ENCODE data around the gene WDR91.

The WDR91 gene

GRCh38 chr7:135197906-135198655 is 13.2 kb downstream of the WDR91 start:
- no peak for DNase-seq (ENCODE audit: low read depth)

- no peak for DNase-seq (ENCODE audit: low read depth)
These were observed 14.0 kb downstream of the WDR91 start for GRCh38 chr7:135197343-135197742.

DNA sequence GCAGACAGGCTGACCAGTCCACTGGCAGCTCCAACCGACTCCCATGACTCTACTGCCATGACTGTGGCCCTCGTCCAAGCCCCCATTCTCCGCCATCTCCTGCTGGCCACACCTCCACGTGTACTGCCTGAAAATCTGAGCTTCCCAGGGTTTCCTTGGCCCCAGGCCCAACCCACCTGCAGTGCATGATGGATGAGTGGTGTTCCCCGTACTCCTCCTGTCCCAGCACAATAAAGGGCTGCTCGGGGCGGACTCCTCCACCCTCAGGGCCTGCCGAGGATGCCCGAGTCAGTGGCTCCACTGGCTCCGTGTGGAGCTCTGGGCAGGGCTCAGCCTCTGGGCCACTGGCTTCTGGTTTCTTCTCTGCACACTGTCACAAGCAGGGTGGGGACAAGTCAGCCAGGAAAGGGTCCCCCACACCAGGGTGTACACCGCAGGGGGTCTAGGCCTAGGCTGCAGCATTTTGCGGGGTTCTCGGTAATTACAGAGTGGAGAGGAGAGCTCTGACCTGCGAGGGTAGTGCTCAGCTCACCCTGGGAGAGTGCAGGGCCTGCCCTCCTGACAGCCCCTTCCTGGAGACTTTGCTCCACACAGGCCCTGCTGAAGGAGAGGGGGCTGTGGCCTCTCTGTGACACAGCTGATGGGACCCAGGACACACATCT is 15.2 kb downstream of the WDR91 start:
- DNase-seq (ENCODE audit: low read depth): no peak

DNA sequence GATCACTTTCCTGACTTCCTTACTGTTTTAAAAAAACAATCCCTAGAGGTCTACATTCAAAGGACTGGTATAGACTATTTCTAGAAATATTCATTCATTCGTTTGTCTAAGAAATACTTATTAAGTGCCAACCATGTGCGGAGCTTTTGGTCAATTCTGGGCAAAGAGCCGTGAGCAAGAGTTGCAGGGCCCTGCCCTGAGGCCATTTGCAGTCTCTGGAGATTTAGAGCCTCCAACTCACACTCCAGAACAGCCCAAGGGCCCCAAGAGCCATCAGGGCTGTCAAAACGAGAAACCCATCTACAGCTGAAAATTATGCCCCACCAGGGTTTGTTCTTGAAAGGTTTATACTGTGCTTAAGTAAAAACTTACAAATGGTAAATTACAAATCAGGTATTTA is 16.2 kb downstream of the WDR91 start:
- DNase-seq (ENCODE audit: low read depth): no peak

GRCh38 chr7:135194494-135195095 is 16.7 kb downstream of the WDR91 start:
- no peak for DNase-seq (ENCODE audit: low read depth)

DNA sequence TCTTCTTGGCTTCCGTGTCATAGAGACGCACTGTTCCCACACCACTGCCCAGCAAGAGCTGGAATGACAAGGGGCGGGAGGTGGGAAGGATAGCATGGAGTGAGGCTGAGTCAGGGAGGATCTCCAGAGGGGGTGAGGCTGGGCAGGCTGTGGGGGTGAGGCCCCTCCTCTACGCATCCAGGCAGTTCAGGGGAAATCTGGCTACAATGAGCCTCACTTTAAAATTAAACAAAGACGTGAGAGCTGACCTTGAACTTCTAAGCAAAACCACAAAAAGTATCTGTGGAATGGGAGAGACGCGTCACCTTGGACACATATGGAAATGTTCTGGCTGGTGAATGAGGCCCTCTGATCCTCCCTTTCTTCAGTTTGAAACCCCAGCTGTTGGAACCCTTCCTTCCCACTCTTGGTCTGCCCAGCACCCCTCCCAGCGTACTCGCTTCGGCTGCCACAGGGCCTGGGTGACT is 17.7 kb downstream of the WDR91 start:
- no peak for DNase-seq (ENCODE audit: low read depth)

GRCh38 chr7:135192914-135193536 is 18.3 kb downstream of the WDR91 start:
- DNase-seq (ENCODE audit: low read depth): no peak

- no peak for DNase-seq (ENCODE audit: low read depth)
These were observed 20.6 kb downstream of the WDR91 start for GRCh38 chr7:135190703-135191102.

GRCh38 chr7:135189961-135190360 is 21.4 kb downstream of the WDR91 start:
- no peak for DNase-seq (ENCODE audit: low read depth)

- no peak for DNase-seq (ENCODE audit: low read depth)
These were observed 22.1 kb downstream of the WDR91 start for GRCh38 chr7:135189221-135189662.

DNA sequence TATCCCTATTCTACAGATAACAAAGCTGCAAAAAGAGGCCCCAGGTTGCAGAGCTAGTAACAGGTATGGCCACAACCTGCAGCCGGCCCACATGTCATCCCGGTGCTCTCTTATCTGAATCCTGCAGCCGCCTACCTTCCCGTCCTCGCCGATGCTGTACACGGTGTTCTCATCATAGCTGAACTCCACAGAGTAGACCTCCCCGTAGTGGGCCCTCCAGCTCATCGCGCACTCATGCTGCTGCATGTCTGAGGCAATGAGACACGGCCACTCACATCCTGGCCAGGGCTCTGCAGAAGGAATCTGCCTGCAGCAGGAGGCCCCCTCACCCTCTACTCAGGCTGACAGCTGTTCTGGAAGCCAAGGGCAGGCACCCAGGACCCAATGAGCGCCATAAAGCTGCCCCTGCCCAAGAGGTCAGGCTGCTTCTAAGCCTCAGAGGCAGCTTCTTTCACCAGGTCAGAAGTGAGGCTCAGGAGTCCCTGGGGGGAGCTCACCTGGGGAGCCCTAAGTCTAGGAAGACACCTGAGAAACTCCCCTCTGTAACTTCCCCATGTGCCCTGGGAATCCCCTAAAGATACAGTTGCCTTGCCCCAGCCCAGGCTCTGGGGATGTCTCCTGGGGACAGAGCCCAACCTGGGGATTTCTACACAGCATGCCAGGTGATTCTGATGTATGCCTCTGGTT is 22.9 kb downstream of the WDR91 start:
- DNase-seq (ENCODE audit: low read depth): no peak

DNA sequence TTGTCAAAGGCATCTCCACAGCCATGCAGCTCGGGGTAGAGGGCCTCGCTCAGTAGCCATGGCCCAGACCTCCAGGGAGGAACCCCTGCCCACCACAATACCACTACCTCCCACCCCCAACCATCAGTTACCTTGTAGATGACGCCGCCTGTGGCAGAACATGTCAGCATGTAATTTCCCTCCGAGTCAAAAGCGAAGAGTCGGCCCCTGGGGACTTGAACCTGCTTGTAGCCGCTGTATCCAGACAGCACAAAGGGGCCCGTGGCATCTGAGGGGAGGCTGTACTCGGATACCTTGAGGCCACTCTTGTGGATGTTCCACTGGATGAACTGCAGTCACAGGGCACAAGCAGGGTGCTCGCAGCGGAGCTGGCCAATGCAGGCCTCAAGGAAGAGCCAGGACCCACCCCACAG is 24.5 kb downstream of the WDR91 start:
- DNase-seq (ENCODE audit: low read depth): no peak

DNA sequence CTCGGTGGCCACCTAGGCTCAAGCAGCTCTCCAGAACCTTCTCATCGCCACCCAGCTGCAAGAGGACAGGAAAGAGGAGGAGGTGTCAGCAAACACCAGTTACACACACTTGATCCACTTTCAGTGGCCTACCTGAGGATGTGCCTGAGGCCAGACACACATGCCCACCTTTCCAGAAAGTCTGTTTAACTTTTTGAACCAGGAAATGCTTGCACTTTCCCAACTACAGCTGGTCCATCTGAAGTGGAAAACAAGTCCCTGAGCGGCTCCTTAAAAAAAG is 25.1 kb downstream of the WDR91 start:
- DNase-seq (ENCODE audit: low read depth): no peak

- DNase-seq (ENCODE audit: low read depth): no peak
These were observed 25.7 kb downstream of the WDR91 start for GRCh38 chr7:135185471-135186260.

DNA sequence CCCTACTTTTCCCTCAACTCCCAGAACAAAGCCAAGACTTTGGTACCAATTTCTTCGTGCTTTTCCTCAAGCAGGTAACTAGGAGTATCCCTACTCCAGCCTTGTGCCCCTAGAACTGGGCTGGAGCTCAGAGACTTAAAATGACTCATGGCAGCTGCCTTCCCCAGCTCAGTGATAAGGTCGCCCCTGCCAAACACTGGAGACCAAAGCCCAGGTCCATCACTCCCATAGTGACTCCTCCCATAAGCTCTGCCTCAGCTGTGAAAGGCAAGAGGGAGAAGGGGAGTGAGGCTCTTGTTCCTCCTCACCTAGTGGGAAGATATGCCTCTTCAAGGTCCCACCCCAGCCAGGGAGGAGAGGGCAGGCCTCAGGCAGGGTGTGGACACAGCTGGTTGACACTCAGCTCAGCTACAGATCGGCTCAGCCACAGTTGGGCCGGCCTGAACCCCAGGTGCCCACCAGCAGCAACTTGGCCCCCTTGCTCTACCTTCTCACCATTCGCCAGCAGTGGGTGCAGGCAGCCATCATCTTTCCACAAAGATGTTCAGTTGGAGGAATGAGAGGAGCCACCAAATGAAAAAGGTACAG is 27.0 kb downstream of the WDR91 start:
- no peak for DNase-seq (ENCODE audit: low read depth)

- no peak for DNase-seq (ENCODE audit: low read depth)
These were observed 27.8 kb downstream of the WDR91 start for GRCh38 chr7:135183478-135183877.

- no peak for DNase-seq (ENCODE audit: low read depth)
These were observed 29.2 kb downstream of the WDR91 start for GRCh38 chr7:135181929-135182678.

GRCh38 chr7:135181261-135181928 is 29.9 kb downstream of the WDR91 start:
- no peak for DNase-seq (ENCODE audit: low read depth)

DNA sequence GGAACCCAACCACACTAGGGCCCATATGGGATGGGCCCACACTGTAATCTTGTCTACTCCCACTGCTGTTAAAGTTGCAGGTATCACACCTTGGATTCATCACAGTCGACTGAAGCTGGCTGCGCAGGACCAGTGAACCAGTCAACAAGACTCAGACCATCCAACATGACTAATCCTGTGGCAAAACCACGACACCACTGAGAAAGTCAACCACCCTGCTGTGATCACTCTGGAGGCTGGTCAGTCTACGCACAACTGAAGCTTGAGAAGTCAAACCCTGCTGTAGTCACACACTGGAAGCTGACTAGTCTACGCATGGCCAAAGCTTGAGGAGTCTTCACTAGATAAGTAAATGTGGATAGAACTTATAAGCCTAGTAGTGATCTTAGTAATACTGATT is 31.2 kb downstream of the WDR91 start:
- DNase-seq (ENCODE audit: low read depth): no peak

Data from stimulated activated CD8-positive, alpha-beta memory T cell treated with anti-CD3 and anti-CD28 coated beads, Interleukin-12 subunit alpha, Interleukin-12 subunit beta, amount 100 ng/mL, for 1 hour (primary cell).